Panc1 (cell line): Measurements from ENCODE around the gene MYCBP2. TPM values are rescaled to one million over a fixed set of nuclear protein-coding genes. Genes with fewer than 3 reads are reported as not detected.

Source experiments
- ATAC-seq: fragments of 200-7000 bp; cut with Tn5 transposase; 2 replicates; pipeline ENCODE4 v1.9.1; 2020; ENCODE audit warnings: mild to moderate bottlenecking, moderate library complexity
- BruUV-seq: library from RNA; stranded (reverse); fragments of 400-500 nt; replicated peaks from 2 replicates; lab custom pipeline; 2021; lab: Mats Ljungman, UMichigan
- CTCF ChIA-PET: fragments of 300-600 bp; sonication (Branson Sonifier 250); formaldehyde crosslinking; loops from one replicate; lab custom pipeline; 2022; ENCODE audit warnings: antibody characterized with exemption; lab: Charles Lee
- POLR2A ChIA-PET: fragments of 300-600 bp; sonication (Branson Sonifier 250); formaldehyde crosslinking; loops from one replicate; lab custom pipeline; 2022; ENCODE audit warnings: antibody characterized with exemption; lab: Charles Lee
- DNase-seq: peaks from one replicate; pipeline ENCODE4 v3.0.0-alpha.2; 2010; ENCODE audit warnings: low read depth, low spot score
- H3K27ac ChIP-seq: 2 replicates; pipeline ENCODE4 v1.5.1; 2011; ENCODE audit warnings: mild to moderate bottlenecking, low read length, inconsistent platforms
- H3K27me3 ChIP-seq: fragments of 200-500 bp; sonication (Bioruptor generic); 2 replicates; pipeline ENCODE4 v1.6.0; 2014; ENCODE audit warnings: low read length, inconsistent platforms; ENCODE audit not compliant: control insufficient read depth, insufficient read depth
- H3K36me3 ChIP-seq: fragments of 200-500 bp; sonication (Bioruptor generic); 2 replicates; pipeline ENCODE4 v1.5.1; 2014; ENCODE audit warnings: inconsistent platforms, mild to moderate bottlenecking, low read length, moderate library complexity; ENCODE audit not compliant: control insufficient read depth, insufficient read depth
- H3K4me1 ChIP-seq: 2 replicates; pipeline ENCODE4 v1.5.1; 2011; ENCODE audit warnings: inconsistent platforms, mild to moderate bottlenecking, low read length, moderate library complexity; ENCODE audit not compliant: control insufficient read depth, insufficient read depth
- H3K4me3 ChIP-seq, 2 experiments: 2 replicates each; pipeline ENCODE4 v1.5.1; 2011 to 2012; ENCODE audit warnings: low read depth in 2 of 2, low read length in 2 of 2, mild to moderate bottlenecking in 2 of 2, inconsistent platforms in 1 of 2, moderate library complexity in 1 of 2
- H3K9me3 ChIP-seq: fragments of 200-500 bp; sonication (Bioruptor generic); 2 replicates; pipeline ENCODE4 v1.5.1; 2014; ENCODE audit warnings: low read depth, mild to moderate bottlenecking, inconsistent platforms, low read length, moderate library complexity; ENCODE audit not compliant: control insufficient read depth, insufficient read depth
- POLR2AphosphoS5 ChIP-seq: IDR thresholded peaks from 2 replicates; pipeline ENCODE4 v1.6.1; 2012; ENCODE audit warnings: mild to moderate bottlenecking, low read depth, low read length, moderate library complexity
- SIN3A ChIP-seq: IDR thresholded peaks from 2 replicates; pipeline ENCODE4 v1.6.1; 2012; ENCODE audit warnings: low read depth, mild to moderate bottlenecking, low read length, moderate library complexity, borderline replicate concordance; ENCODE audit not compliant: insufficient read depth
- TCF7L2 ChIP-seq: IDR thresholded peaks from 2 replicates; pipeline ENCODE4 v1.6.1; 2011; ENCODE audit warnings: mild to moderate bottlenecking, low read depth, low read length, inconsistent platforms
- in situ Hi-C: cut with HindIII; loops from 2 replicates; pipeline ENCODE4 v1.10.0; 2016; ENCODE audit warnings: low sequenced_read_pairs, low pct_unique_long_range_greater_than_20kb
- intact Hi-C: fragments of 100-400 bp; cut with micrococcal nuclease; formaldehyde crosslinking; loops from one replicate; pipeline ENCODE4 v1.10.0; 2022; ENCODE audit not compliant: unreplicated experiment
- total RNA-seq: library from RNA; stranded (reverse); gene quantifications from one replicate; pipeline ENCODE4 v1.2.1, GENCODE V29; 2021; ENCODE audit not compliant: unreplicated experiment
- TF ChIP-seq, protein P1 (sequence below), 2 experiments: IDR thresholded peaks; 2 replicates each; pipeline ENCODE4 v1.6.1; 2011 to 2012; ENCODE audit warnings: low read depth in 2 of 2, control low read depth in 1 of 2, low read length in 1 of 2, mild to moderate bottlenecking in 1 of 2, moderate library complexity in 1 of 2; ENCODE audit not compliant: insufficient read depth in 1 of 2
- TF ChIP-seq, protein P2 (sequence below): fragments of 450-650 bp; IDR thresholded peaks from 2 replicates; pipeline ENCODE4 v1.5.1; 2017; ENCODE audit warnings: mild to moderate bottlenecking

Gene MYCBP2
- total RNA-seq, 1 experiment from 2014 or later: 41.4 TPM

DNA sequence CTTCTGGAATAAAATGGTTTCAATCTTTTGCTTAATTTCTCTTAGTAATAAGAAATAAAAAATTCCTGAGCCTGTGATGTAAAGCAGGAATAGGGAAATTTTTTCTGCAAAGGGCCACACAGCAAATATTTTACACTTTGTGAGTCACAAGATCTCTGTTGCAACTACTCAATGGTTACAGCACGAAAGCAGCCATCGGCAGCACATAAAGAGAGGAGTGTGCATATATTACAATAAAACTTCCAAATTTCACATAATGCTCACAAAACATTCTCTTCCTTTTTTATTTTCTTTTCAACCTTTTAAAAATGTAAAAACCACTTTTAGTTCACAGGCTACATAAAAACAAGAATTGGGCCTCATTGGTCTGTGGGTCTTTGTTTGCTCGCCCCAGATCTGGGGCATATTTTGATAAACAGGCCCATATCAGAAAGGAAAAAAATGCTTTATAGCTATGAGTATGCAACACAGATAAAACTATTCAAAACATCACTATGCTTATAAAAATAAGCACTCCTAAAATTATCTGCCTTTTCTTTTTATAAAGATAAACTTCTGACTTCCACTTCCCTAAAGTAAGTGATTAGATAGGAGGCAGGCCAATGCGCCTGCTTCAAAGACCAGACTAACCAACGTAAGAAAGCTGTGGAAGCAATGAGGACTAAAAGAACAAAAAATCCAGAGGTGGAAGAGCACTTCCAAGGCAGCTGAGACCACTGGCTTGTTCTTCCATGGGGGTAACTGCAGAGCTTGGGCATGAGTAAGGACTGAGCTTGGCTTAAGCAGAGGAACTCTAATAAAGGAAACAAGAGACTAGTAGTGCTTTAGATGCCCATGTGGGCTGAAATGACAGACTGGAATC lies 26.5 kb downstream of the MYCBP2 start:
- TF ChIP-seq SIN3A (no peak), TCF7L2 (no peak), POLR2AphosphoS5 (no peak)
- TF ChIP-seq, protein P1, sequence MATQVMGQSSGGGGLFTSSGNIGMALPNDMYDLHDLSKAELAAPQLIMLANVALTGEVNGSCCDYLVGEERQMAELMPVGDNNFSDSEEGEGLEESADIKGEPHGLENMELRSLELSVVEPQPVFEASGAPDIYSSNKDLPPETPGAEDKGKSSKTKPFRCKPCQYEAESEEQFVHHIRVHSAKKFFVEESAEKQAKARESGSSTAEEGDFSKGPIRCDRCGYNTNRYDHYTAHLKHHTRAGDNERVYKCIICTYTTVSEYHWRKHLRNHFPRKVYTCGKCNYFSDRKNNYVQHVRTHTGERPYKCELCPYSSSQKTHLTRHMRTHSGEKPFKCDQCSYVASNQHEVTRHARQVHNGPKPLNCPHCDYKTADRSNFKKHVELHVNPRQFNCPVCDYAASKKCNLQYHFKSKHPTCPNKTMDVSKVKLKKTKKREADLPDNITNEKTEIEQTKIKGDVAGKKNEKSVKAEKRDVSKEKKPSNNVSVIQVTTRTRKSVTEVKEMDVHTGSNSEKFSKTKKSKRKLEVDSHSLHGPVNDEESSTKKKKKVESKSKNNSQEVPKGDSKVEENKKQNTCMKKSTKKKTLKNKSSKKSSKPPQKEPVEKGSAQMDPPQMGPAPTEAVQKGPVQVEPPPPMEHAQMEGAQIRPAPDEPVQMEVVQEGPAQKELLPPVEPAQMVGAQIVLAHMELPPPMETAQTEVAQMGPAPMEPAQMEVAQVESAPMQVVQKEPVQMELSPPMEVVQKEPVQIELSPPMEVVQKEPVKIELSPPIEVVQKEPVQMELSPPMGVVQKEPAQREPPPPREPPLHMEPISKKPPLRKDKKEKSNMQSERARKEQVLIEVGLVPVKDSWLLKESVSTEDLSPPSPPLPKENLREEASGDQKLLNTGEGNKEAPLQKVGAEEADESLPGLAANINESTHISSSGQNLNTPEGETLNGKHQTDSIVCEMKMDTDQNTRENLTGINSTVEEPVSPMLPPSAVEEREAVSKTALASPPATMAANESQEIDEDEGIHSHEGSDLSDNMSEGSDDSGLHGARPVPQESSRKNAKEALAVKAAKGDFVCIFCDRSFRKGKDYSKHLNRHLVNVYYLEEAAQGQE (IDR thresholded peaks at IDR 0.05; ENCODE audit: insufficient read depth in 1 of 2, low read depth in 2 of 2, low read length in 1 of 2): no peak
- TF ChIP-seq, protein P2, sequence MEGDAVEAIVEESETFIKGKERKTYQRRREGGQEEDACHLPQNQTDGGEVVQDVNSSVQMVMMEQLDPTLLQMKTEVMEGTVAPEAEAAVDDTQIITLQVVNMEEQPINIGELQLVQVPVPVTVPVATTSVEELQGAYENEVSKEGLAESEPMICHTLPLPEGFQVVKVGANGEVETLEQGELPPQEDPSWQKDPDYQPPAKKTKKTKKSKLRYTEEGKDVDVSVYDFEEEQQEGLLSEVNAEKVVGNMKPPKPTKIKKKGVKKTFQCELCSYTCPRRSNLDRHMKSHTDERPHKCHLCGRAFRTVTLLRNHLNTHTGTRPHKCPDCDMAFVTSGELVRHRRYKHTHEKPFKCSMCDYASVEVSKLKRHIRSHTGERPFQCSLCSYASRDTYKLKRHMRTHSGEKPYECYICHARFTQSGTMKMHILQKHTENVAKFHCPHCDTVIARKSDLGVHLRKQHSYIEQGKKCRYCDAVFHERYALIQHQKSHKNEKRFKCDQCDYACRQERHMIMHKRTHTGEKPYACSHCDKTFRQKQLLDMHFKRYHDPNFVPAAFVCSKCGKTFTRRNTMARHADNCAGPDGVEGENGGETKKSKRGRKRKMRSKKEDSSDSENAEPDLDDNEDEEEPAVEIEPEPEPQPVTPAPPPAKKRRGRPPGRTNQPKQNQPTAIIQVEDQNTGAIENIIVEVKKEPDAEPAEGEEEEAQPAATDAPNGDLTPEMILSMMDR: no peak
- in situ Hi-C loops: no loop called here
- intact Hi-C loops: no loop called here
- no peaks in the 10 kb centered on the region for H3K9me3 ChIP-seq
- no peaks in the 10 kb centered on the region for H3K36me3 ChIP-seq
- no peaks in the 10 kb centered on the region for H3K4me1 ChIP-seq
- ChIA-PET POLR2A (no interaction called here), CTCF (no interaction called here)
- H3K4me3 ChIP-seq: no peak overlapping the region
- no peaks in the 10 kb centered on the region for H3K27me3 ChIP-seq
- no peak for DNase-seq
- BruUV-seq: no TSS peak
- no peak for ATAC-seq
- no peak overlapping the region for H3K27ac ChIP-seq

- in situ Hi-C loops (no loop called here), intact Hi-C loops (no loop called here)
- ATAC-seq (no peak), DNase-seq (no peak)
- Histone ChIP-seq H3K4me1 (no peaks in the 10 kb centered on the region), H3K4me3 (no peak overlapping the region), H3K27ac (no peak overlapping the region), H3K36me3 (no peaks in the 10 kb centered on the region), H3K9me3 (no peaks in the 10 kb centered on the region), H3K27me3 (no peaks in the 10 kb centered on the region)
- TF ChIP-seq SIN3A: no peak
- TF ChIP-seq POLR2AphosphoS5: no peak
- no TSS peak for BruUV-seq
- CTCF ChIA-PET: no interaction called here
- POLR2A ChIA-PET: no interaction called here
These were observed 27.3 kb downstream of the MYCBP2 start for GRCh38 chr13:77299587-77299986.

DNA sequence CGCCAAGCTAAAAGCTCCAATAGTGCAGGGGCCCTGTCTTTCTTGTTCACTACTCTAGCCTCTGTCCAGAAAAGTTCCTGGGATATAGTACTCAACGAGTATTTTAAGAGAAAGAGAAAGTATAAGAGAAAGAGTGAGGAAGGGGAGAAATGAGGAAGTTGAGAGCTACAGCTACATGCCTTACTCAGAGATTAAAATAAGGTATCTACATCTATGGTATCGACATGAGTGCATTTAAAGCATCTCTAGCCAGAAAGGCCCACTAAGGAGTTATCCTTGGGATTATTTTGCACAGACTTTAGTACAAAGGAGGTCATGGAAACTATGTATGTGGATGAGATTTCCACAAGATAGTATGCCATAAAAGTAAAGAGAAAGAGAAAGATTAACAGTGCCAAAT lies 28.5 kb downstream of the MYCBP2 start:
- BruUV-seq: no TSS peak
- in situ Hi-C loops (no loop called here), intact Hi-C loops (no loop called here)
- Histone ChIP-seq H3K4me1 (no peaks in the 10 kb centered on the region), H3K36me3 (no peaks in the 10 kb centered on the region), H3K9me3 (no peaks in the 10 kb centered on the region), H3K4me3 (no peak overlapping the region), H3K27me3 (no peaks in the 10 kb centered on the region), H3K27ac (no peak overlapping the region)
- ATAC-seq (no peak), DNase-seq (no peak)
- POLR2A ChIA-PET: no interaction called here
- CTCF ChIA-PET: no interaction called here
- TF ChIP-seq POLR2AphosphoS5 (no peak), SIN3A (no peak), TCF7L2 (no peak)
- TF ChIP-seq, protein P2: no peak
- TF ChIP-seq, protein P1 (IDR thresholded peaks at IDR 0.05; ENCODE audit: insufficient read depth in 1 of 2, low read depth in 2 of 2, low read length in 1 of 2): no peak
